ENCODE results near the gene LITAFD. TPM values are rescaled to one million over a fixed set of nuclear protein-coding genes. Genes with fewer than 3 reads are reported as not detected.

LITAFD gene
- total and polyA plus RNA-seq, 9 of the 15 experiments (the other 6 are each of a cell fraction or from before 2014, with no cell fraction given): not detected

DNA sequence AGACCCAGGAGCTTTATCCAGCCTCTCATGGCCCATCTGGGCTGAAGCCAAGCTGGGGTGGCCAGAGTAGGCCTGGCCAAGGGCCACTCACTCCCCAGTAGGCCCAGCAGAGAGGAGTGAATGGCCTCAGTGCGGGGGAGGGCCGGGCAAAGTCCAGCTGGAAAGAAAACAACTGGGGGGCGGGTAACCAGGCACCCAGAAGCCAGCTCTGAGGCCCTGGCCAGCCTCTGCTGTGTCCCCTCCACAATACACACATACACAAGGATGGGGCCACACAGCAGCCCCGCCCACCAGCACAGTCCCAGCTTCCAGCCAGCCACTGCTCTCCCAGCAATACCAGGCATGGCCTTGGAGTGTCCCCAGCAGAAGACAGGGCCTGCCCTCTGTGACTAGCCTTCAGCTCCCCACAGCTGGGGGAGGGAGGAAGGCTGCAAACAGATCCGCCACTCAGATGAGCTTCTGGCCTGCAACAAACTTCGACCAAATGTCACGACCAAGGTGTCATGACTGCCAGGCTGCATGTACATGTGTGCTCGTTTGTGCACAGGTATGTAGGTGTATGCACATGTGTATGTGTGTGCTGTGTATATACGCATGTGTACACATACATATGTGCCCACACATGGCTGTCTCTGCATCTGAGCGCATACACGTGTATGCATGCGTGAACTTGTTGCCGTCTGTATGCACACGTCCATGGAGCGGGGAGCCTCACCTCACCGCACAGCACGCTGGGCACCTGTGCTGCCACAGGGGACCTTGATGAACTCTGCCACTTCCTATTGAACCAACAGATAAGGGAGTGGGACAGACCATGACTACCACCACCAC lies 18.3 kb upstream of the LITAFD start (continued):
- peak; percentile 23 for TF ChIP-seq MEIS2 (IDR thresholded peaks at IDR 0.05; ENCODE audit: partially characterized antibody)
- TF ChIP-seq ZNF217 (CRISPR knock-in tag; IDR thresholded peaks at IDR 0.05): no peak
- TF ChIP-seq CTCF (IDR thresholded peaks at IDR 0.05 in 2 of 3, conservative IDR thresholded peaks at IDR 0.05 in 1 of 3; ENCODE audit: insufficient read depth in 2 of 3, low read depth in 1 of 3, low read length in 3 of 3): peak; percentile 33 to 63 (median 37); a peak in 4 of 6 replicates
- TF ChIP-seq HOXB6 (CRISPR knock-in tag; IDR thresholded peaks at IDR 0.05; ENCODE audit: borderline replicate concordance): no peak
- peak; percentile 80 for TF ChIP-seq TFAP4 (CRISPR knock-in tag; IDR thresholded peaks at IDR 0.05; ENCODE audit: borderline replicate concordance)
